MCF 10A (cell line): ENCODE results near the gene FILIP1L. TPM values are rescaled to one million over a fixed set of nuclear protein-coding genes. Genes with fewer than 3 reads are reported as not detected.

Source experiments
- BruUV-seq: library from RNA; stranded (reverse); fragments of 400-500 nt; replicated peaks from 2 replicates; lab custom pipeline; 2021; lab: Mats Ljungman, UMichigan
- CTCF ChIA-PET: fragments of 300-600 bp; sonication (Branson Sonifier 250); formaldehyde crosslinking; extraction: SDS; loops from one replicate; lab custom pipeline; 2021; ENCODE audit warnings: antibody characterized with exemption, inconsistent platforms; lab: Yijun Ruan, JAX
- POLR2A ChIA-PET: fragments of 300-600, 350-650 bp; sonication (Branson Sonifier 250); formaldehyde crosslinking; extraction: SDS; loops from one replicate; lab custom pipeline; 2020; ENCODE audit warnings: antibody characterized with exemption, inconsistent platforms; lab: Yijun Ruan, JAX
- DNase-seq: peaks from one replicate; pipeline ENCODE4 v3.0.0-alpha.2; 2018; ENCODE audit not compliant: unreplicated experiment
- H3K27ac Mint-ChIP-seq: one replicate; pipeline ENCODE4 v1.8.0; 2022; ENCODE audit warnings: mild to moderate bottlenecking, low read depth, mixed read lengths; ENCODE audit not compliant: unreplicated experiment
- H3K27me3 Mint-ChIP-seq: one replicate; pipeline ENCODE4 v1.8.0; 2022; ENCODE audit warnings: mixed read lengths; ENCODE audit not compliant: insufficient read depth, unreplicated experiment
- H3K36me3 Mint-ChIP-seq: one replicate; pipeline ENCODE4 v1.8.0; 2022; ENCODE audit warnings: mild to moderate bottlenecking, moderate library complexity, mixed read lengths; ENCODE audit not compliant: insufficient read depth, unreplicated experiment
- H3K4me1 Mint-ChIP-seq: one replicate; pipeline ENCODE4 v1.8.0; 2022; ENCODE audit warnings: mixed read lengths; ENCODE audit not compliant: insufficient read depth, unreplicated experiment
- H3K4me3 Mint-ChIP-seq: one replicate; pipeline ENCODE4 v1.8.0; 2022; ENCODE audit warnings: mild to moderate bottlenecking, moderate library complexity, mixed read lengths; ENCODE audit not compliant: unreplicated experiment
- H3K9me3 Mint-ChIP-seq: one replicate; pipeline ENCODE4 v1.8.0; 2022; ENCODE audit warnings: mixed read lengths; ENCODE audit not compliant: unreplicated experiment
- intact Hi-C: fragments of 100-400 bp; cut with micrococcal nuclease; formaldehyde crosslinking; loops from 2 replicates; pipeline ENCODE4 v1.14.1; 2022
- total RNA-seq: library from RNA; stranded (reverse); gene quantifications from 2 replicates; pipeline ENCODE4 v1.2.3, GENCODE V29; 2022
- TF ChIP-seq, protein P1 (sequence below): fragments of 200-600 bp; IDR thresholded peaks from one replicate; pipeline ENCODE4 v1.8.0; 2022; ENCODE audit warnings: antibody characterized with exemption, mild to moderate bottlenecking; ENCODE audit not compliant: unreplicated experiment

Gene FILIP1L
- total RNA-seq, 1 experiment from 2014 or later: 2.4 TPM

DNA sequence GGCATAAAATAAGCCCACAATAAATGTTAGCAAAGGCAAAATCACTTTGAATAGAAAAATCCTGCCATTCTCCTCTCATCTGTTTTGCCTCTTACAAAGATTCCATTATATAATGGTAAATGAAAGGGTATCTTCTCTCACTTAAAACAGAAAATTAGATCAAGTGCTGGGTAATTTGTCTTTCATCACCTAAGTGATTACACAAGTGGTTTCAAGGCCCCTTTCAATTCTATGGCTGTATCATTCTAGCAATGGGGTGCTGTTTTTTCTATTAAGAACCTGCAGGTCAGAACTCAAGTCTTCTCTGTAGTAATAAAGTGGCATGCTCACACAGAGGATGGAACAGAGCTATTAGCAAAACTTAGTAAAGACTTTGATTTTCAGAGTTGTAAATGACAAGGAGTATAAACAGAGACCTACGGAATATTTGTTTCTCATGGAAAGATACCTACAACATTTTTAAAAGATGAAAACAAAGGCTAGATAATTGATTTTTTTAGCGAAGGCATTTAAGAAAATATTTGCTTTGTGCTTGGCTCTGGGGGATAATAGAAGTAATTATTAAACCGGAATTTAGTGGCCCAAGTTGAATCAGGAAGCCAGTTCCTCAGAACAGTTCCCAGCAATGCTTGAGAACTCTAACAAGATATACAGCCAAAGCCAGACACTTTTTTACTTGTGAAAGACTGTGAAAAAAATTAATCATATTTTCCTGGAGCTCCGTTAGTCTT is 159.2 kb downstream of the FILIP1L start:
- Mint-ChIP-seq H3K4me3 (no peak overlapping the region), H3K4me1 (no peaks in the 10 kb centered on the region), H3K36me3 (no peaks in the 10 kb centered on the region), H3K27me3 (no peaks in the 10 kb centered on the region), H3K9me3 (no peaks in the 10 kb centered on the region), H3K27ac (no peak overlapping the region)
- intact Hi-C loops: no loop called here
- DNase-seq: no peak
- ChIA-PET POLR2A (interaction anchor here (0.8 kb wide), 1 partner anchor 16 kb away, joined by 3 read pairs; no protein-coding TSS in a partner anchor), CTCF (no interaction called here)
- TF ChIP-seq, protein P1, sequence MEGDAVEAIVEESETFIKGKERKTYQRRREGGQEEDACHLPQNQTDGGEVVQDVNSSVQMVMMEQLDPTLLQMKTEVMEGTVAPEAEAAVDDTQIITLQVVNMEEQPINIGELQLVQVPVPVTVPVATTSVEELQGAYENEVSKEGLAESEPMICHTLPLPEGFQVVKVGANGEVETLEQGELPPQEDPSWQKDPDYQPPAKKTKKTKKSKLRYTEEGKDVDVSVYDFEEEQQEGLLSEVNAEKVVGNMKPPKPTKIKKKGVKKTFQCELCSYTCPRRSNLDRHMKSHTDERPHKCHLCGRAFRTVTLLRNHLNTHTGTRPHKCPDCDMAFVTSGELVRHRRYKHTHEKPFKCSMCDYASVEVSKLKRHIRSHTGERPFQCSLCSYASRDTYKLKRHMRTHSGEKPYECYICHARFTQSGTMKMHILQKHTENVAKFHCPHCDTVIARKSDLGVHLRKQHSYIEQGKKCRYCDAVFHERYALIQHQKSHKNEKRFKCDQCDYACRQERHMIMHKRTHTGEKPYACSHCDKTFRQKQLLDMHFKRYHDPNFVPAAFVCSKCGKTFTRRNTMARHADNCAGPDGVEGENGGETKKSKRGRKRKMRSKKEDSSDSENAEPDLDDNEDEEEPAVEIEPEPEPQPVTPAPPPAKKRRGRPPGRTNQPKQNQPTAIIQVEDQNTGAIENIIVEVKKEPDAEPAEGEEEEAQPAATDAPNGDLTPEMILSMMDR: no peak
- BruUV-seq: no TSS peak

DNA sequence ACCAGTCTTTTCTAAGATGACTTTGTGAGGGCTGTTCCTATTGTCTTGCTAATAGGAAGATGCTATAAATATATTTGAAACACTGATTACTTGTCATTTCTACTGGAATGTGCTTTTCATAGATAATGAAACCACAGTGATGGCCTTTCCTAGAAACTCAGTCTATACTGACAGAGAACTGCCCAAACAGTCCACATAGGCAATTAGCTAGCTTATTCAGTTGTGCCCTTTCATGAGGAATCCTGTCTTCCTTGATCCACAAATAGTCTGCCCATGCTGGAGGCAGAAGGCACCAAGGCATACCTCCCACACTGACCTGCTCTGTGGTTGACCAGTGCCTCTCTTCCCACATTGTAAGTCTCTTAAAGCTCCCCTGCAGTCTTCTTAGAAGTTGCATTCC is 160.7 kb downstream of the FILIP1L start:
- H3K4me1 Mint-ChIP-seq: peaks cover 2% of the 10 kb centered on the region
- H3K27ac Mint-ChIP-seq: no peak overlapping the region
- no peak for DNase-seq
- POLR2A ChIA-PET: interaction anchor here (0.6 to 1.5 kb wide), 2 partner anchors 13 to 389 kb away, joined by 3 read pairs; no protein-coding TSS in a partner anchor
- TF ChIP-seq, protein P1: no peak
- CTCF ChIA-PET: interaction anchor here (1.1 to 1.2 kb wide), 2 partner anchors 33 to 115 kb away, joined by 3 read pairs; no protein-coding TSS in a partner anchor
- H3K9me3 Mint-ChIP-seq: no peaks in the 10 kb centered on the region
- H3K36me3 Mint-ChIP-seq: no peaks in the 10 kb centered on the region
- no peaks in the 10 kb centered on the region for H3K27me3 Mint-ChIP-seq
- no TSS peak for BruUV-seq
- no peak overlapping the region for H3K4me3 Mint-ChIP-seq
- intact Hi-C loops: no loop called here

DNA sequence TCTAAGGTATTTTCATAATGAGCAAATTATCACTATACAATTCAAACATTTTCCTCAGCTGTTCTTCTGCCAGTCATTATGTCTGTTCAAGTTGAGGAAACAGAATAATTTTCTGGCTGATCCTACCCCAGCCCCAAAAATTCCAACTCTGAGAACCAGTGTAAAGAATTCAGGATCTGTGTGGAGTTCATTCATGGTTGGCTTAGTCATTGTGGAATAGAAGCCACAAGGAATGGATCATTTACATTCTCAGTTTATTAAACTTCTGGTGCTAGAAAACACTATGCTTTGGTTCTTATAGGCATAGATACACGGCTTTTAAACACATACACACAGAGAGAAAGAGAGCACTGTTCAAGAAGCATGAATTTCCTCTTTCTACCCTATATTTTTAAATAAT is 162.0 kb downstream of the FILIP1L start:
- intact Hi-C loops: no loop called here
- Mint-ChIP-seq H3K4me3 (no peak overlapping the region), H3K27ac (no peak overlapping the region), H3K36me3 (no peaks in the 10 kb centered on the region), H3K27me3 (no peaks in the 10 kb centered on the region), H3K9me3 (no peaks in the 10 kb centered on the region), H3K4me1 (peaks cover 6% of the 10 kb centered on the region)
- no TSS peak for BruUV-seq
- DNase-seq: no peak
- ChIA-PET POLR2A (interaction anchor here (1.0 to 1.6 kb wide), 4 partner anchors 8 to 15 kb away, joined by 3 to 6 read pairs (median 4); no protein-coding TSS in a partner anchor), CTCF (interaction anchor here (0.6 to 1.8 kb wide), 4 partner anchors 12 to 1729 kb away, joined by 3 to 6 read pairs (median 4); no protein-coding TSS in a partner anchor)
- TF ChIP-seq, protein P1: no peak

DNA sequence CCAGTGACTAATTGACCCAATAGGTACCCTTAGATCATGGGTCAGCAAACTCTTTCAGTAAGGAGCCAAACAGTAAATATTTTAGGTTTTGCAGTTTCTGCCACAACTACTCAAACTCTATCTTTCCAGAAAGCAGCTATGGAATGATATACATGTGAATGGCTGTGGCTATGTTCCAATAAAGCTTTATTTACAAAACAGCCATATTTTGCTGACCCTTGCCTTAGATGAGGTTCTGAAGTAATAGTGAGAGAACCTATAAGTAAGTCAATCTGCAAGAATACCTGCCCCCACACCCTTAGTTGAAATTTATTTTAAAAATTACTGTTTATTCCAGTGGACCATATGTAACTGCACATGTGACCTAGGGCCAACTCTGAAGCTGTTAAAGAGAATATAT is 162.6 kb downstream of the FILIP1L start:
- no peaks in the 10 kb centered on the region for H3K36me3 Mint-ChIP-seq
- peaks cover 6% of the 10 kb centered on the region for H3K4me1 Mint-ChIP-seq
- H3K4me3 Mint-ChIP-seq: no peak overlapping the region
- no peak for DNase-seq
- no peaks in the 10 kb centered on the region for H3K9me3 Mint-ChIP-seq
- H3K27ac Mint-ChIP-seq: no peak overlapping the region
- ChIA-PET CTCF (interaction anchor here (0.7 to 1.8 kb wide), 3 partner anchors 13 to 302 kb away, joined by 3 to 6 read pairs (median 3); no protein-coding TSS in a partner anchor), POLR2A (interaction anchor here (1.3 to 1.6 kb wide), 2 partner anchors 9 to 11 kb away, joined by 4 to 6 read pairs; no protein-coding TSS in a partner anchor)
- no peaks in the 10 kb centered on the region for H3K27me3 Mint-ChIP-seq
- intact Hi-C loops: no loop called here
- BruUV-seq: no TSS peak
- TF ChIP-seq, protein P1: no peak
